HG03139 (cell line): Measurements from ENCODE around the gene NFKBIA.
"Not testable (repeated sequence)": the region's sequence is repeated elsewhere in the genome, so short reads cannot be mapped to it uniquely, and the experiment has no call there.

ENCODE experiments used
- ATAC-seq: cut with Tn5 transposase; IDR thresholded peaks from one replicate; pipeline ENCODE4 v1.9.1; 2021; ENCODE audit not compliant: unreplicated experiment

NFKBIA gene

GRCh38 chr14:35391388-35391710 lies 13.2 kb downstream of the NFKBIA start:
- ATAC-seq, result no peak

DNA sequence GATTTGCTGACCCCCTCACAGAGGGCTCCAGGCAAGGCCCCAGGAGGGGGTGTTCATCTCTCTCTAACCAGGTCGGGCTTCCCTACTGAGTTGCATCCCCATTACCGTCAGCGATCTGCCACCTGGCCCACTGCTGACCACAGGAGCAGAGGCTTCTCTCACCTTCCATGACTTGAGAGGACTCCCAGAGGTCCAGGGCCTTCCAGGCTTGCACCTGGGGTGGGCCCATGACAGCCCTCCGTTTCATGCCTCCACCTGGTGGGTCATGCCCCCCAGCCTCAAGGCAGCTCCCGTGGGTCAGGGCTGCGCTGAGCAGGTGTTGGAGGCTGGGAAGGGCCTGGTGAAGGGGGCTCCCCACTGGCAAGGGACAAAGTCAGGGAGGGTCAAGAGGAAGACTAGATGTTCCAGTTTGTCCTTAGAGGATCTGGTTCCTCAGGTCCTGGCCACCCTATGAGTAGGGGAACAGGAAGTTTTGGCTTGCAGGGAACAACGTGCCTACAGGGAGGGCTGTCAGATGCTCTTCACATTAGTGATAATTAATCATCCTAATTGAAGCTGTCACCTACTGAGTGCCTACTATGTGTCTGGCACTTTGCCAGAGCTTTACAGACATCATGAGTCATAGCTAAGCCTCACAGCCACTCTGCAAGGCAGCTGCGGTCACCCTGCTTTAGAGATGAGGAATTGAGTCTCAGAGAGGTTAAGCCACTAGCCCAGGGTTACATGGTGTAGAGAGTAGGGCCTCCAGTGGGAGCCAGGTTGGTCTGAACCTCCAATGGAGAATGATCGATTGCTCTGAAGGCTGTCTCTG lies 13.8 kb downstream of the NFKBIA start:
- no peak for ATAC-seq

- ATAC-seq, result no peak
Observed at GRCh38 chr14:35389315-35389667, 15.3 kb downstream of the NFKBIA start.

- ATAC-seq, result no peak
Observed at GRCh38 chr14:35388656-35389314, 15.8 kb downstream of the NFKBIA start.

- ATAC-seq, result no peak
Observed at GRCh38 chr14:35387713-35388579, 16.6 kb downstream of the NFKBIA start.

DNA sequence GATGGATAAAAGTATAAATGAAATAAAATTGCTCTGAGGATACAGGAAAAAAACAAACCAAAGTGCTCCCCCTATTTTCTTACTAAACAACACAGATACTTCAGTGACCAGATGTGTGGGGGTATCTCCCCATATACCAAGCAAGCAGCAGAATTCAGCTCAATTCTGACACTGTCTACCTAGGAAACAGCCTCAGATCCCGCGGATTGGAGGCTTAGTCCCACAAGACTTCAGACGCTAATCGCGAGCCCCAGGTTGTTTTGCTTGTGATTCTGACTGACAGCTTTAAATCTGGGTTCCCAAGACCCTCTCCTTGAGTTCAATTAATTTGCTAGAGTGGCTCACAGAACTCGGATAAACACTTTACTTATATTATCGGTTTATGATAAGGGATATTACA lies 17.3 kb downstream of the NFKBIA start:
- no peak for ATAC-seq

- no peak for ATAC-seq
Observed at GRCh38 chr14:35386673-35387125, 17.9 kb downstream of the NFKBIA start.

GRCh38 chr14:35385042-35385839 lies 19.3 kb downstream of the NFKBIA start:
- no peak for ATAC-seq

DNA sequence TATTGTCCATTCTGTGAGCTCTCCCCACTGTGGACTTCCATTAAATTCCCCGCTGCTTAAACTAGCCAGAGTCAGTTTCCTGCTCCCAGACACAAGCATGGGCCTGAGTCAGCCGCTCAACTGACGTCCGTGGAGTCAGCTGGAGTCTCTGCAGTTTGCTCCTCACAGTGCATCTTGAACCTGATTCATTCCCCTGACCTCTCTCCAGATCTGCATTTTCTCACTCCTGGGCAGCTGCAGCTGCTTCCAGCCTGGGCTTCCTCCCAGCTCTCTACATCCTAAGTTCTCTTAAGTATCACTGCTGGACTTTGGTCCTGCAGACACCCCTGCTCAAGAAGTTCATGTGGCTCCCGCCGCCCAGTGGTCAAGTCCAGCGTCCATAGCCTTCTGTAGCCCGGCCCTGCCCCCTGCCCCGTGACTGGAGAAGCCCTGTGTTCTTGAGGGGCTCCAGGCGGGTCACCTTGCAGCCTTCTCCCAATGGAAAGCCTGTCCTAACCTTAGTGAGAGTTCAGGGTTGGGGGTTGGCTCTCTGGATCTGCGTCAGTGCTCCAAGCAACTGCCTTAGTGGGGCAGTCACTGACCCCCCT lies 20.0 kb downstream of the NFKBIA start:
- no peak for ATAC-seq

DNA sequence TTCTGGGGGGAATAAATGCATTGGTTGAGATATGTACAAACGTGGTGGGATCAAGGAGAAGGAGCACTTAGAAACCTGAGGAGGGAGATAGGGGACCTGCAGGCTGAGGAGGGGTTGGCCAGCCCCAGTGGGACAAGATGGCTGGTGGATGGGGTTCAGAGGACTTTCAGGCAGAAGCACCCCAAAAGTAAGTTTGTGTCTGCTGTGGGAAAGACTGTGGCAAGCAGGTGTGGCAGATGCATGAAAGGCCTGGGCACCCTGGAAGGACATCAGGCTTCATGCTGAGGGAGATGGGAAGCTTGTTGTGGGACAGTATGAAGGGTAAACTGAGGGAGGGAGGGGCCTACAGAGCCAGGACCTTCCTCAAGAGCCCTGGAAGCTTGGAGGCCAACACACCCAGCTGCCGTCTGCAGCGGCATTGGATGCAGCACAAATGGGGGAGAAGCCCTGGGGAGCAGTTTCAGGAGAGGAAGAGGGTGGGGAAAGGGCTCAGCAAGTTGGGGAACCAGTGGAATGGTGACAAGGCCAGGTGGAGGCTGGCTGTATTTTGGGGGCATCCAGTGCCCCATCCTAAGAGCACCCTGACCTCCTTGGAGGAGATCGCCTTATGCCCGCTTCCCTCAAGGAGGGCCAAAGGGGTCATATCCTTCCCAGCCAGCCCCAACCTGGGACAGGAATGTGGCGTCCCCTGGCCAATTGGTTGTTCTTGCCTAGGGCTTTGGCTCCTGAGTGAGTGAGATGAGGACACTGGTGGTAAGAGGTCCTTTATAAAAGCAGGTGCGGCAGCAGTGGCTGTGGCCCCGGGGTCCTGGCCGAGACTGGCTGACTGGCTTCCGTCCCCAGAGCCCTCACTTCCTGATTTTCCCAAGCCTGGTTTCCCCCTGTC lies 20.7 kb downstream of the NFKBIA start:
- no peak for ATAC-seq

- no peak for ATAC-seq
Observed at GRCh38 chr14:35380794-35381193, 23.8 kb downstream of the NFKBIA start.

GRCh38 chr14:35379234-35379933 lies 25.2 kb downstream of the NFKBIA start:
- ATAC-seq, result not testable (repeated sequence)

DNA sequence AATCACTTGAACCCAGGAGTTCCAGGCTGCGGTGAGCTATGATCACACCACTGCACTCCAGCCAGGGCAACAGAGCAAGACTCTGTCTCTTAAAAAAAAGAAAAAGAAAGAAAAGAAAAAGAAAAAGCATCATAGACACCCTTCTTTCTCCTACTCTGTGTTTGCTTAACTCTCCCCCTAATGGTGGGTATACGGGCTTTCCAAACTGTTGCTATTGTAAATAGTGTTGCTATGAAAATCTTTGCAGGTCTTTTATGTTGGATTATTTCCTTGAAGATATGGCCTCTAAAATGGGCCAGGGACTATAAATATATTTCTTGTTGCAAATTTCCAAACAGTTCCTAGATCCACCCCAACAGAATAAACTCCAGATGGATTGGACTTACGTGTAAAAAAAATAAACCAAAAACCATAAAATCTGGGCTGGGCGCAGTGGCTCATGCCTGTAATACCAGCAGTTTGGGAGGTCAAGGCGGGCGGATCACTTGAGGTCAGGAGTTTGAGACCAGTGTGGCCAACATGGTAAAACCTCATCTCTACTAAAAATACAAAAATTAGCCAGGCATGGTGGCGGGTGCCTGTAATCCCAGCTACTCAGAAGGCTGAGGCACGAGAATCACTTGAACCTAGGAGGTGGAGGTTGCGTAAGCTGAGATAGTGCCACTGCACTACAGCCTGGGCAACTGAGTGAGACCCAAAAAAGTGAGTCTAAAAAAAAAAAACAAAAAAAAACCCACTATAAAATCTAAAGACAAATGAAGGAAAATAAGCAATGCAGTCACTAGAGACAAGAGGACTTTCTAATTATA lies 25.9 kb downstream of the NFKBIA start:
- no peak for ATAC-seq

DNA sequence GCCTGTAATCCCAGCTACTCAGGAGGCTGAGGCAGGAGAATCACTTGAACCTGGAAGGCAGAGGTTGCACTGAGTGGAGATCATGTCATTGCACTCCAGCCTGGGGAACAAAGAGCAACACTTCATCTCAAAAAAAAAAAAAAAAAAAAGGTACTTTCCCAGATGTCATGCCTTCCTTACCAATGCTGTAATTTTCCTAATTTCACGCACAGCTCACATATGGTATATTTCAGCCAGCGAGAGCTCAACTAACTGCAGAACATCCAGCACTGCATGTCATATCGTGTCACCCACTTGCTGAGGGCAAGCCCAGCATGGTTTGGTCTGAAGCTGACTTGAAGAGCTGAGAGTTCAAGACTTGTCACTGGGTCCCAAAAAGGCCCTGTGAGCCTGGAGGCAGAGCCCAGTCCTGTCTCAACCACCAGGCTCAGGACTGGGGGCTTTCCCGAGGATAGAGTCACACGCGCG lies 29.0 kb downstream of the NFKBIA start:
- no peak for ATAC-seq

DNA sequence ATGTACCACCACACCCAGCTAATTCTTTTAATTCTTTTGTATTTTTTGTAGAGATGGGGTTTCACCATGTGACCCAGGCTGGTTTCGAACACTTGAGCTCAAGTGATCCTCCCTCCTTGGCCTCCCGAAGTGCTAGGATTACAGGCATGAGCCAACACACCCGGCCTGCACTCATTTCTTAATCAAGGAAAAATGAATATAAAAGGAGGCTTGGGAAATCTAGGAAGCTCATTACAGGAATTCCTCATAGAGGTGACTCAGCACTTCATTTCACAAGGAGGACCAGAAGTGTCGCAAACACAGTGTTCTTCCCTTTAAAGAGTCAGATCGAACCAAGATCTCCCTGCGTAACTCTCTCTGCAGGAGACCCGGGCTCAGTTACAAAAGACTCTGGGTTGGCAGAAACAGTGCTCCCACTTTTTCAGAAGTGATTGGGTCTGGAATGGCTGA lies 30.3 kb downstream of the NFKBIA start:
- no peak for ATAC-seq

DNA sequence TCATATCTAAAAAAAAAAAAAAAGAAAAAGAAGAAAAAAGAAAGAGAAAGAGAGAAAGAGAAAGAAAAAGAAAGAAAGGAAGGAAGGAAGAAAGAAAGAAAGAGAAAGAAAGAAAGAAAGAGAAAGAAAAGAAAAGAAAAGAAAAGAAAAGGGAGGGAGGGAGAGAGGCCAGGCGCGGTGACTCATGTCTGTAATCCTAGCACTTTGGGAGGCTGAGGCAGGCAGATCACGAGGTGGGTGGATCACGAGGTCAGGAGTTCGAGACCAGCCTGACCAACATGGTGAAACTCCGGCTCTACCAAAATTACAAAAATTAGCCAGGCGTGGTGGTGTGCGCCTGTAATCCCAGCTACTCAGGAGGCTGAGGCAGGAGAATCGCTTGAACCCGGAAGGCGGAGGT lies 31.3 kb downstream of the NFKBIA start:
- not testable (repeated sequence) for ATAC-seq

DNA sequence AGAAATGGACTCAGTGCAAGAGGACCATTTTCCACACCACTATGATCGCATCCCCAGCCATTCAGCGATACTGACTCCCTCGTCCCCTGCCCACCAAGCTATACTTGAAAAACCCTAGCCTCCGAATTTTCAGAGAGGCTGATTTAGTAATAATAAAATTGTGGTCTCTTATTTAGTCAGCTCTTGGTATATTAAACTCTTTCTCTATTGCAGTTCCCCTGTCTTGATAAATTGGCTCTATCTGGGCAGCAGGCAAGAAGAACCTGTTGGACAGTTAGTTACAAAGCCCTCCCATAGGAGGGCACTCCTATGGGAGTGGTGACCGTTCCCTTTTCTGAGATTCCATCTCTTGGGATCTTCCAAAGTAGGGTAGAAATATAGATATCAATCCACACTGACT lies 33.6 kb downstream of the NFKBIA start:
- no peak for ATAC-seq

GRCh38 chr14:35369701-35370191 lies 34.8 kb downstream of the NFKBIA start:
- ATAC-seq, result no peak
